ENCODE data around the gene RAB3C.

RAB3C gene

GRCh38 chr5:58653521-58653920, 70.6 kb downstream of the RAB3C start:
- Histone ChIP-seq H3K27ac (no peak overlapping the region), H3K9ac (no peak overlapping the region), H3K4me1 (ENCODE audit: low read depth, poor library complexity, severe bottlenecking) (no peaks in the 10 kb centered on the region), H3K27me3 (ENCODE audit: insufficient read depth, low read depth) (no peaks in the 10 kb centered on the region), H3K4me2 (no peak overlapping the region), H4K20me1 (ENCODE audit: insufficient read depth) (no peaks in the 10 kb centered on the region), H3K4me3 (IDR thresholded peaks at IDR 0.05; ENCODE audit: insufficient read depth, low read depth, low read length) (no peak overlapping the region), H2AFZ (ENCODE audit: low read depth) (no peak overlapping the region), H3K36me3 (ENCODE audit: insufficient read depth) (no peaks in the 10 kb centered on the region), H3K79me2 (ENCODE audit: insufficient read depth, low read depth) (no peaks in the 10 kb centered on the region)
- no peak for TF ChIP-seq CTCF (conservative IDR thresholded peaks at IDR 0.05; ENCODE audit: low read depth, low read length)

- Histone ChIP-seq H3K36me3 (ENCODE audit: insufficient read depth) (no peaks in the 10 kb centered on the region), H3K4me1 (ENCODE audit: low read depth, poor library complexity, severe bottlenecking) (no peaks in the 10 kb centered on the region), H2AFZ (ENCODE audit: low read depth) (no peak overlapping the region), H3K4me3 (IDR thresholded peaks at IDR 0.05; ENCODE audit: insufficient read depth, low read depth, low read length) (no peak overlapping the region), H3K27ac (no peak overlapping the region), H4K20me1 (ENCODE audit: insufficient read depth) (no peaks in the 10 kb centered on the region), H3K27me3 (ENCODE audit: insufficient read depth, low read depth) (no peaks in the 10 kb centered on the region), H3K4me2 (no peak overlapping the region), H3K79me2 (ENCODE audit: insufficient read depth, low read depth) (no peaks in the 10 kb centered on the region), H3K9ac (no peak overlapping the region)
- no peak for TF ChIP-seq CTCF (conservative IDR thresholded peaks at IDR 0.05; ENCODE audit: low read depth, low read length)
Observed at GRCh38 chr5:58666141-58666540, 83.3 kb downstream of the RAB3C start.

- Histone ChIP-seq H3K27me3 (ENCODE audit: insufficient read depth, low read depth) (no peaks in the 10 kb centered on the region), H3K4me3 (IDR thresholded peaks at IDR 0.05; ENCODE audit: insufficient read depth, low read depth, low read length) (no peak overlapping the region), H3K79me2 (ENCODE audit: insufficient read depth, low read depth) (no peaks in the 10 kb centered on the region), H3K4me2 (no peak overlapping the region), H3K27ac (no peak overlapping the region), H2AFZ (ENCODE audit: low read depth) (no peak overlapping the region), H3K4me1 (ENCODE audit: low read depth, poor library complexity, severe bottlenecking) (no peaks in the 10 kb centered on the region), H4K20me1 (ENCODE audit: insufficient read depth) (no peaks in the 10 kb centered on the region), H3K36me3 (ENCODE audit: insufficient read depth) (no peaks in the 10 kb centered on the region), H3K9ac (no peak overlapping the region)
- no peak for TF ChIP-seq CTCF (conservative IDR thresholded peaks at IDR 0.05; ENCODE audit: low read depth, low read length)
Observed at GRCh38 chr5:58666598-58667581, 84.0 kb downstream of the RAB3C start.

GRCh38 chr5:58670582-58670981, 87.7 kb downstream of the RAB3C start:
- H3K27ac ChIP-seq: no peak overlapping the region
- H2AFZ ChIP-seq (ENCODE audit: low read depth): no peak overlapping the region
- H3K4me3 ChIP-seq (IDR thresholded peaks at IDR 0.05; ENCODE audit: insufficient read depth, low read depth, low read length): no peak overlapping the region
- TF ChIP-seq CTCF (conservative IDR thresholded peaks at IDR 0.05; ENCODE audit: low read depth, low read length): no peak
- H3K27me3 ChIP-seq (ENCODE audit: insufficient read depth, low read depth): no peaks in the 10 kb centered on the region
- no peaks in the 10 kb centered on the region for H3K79me2 ChIP-seq (ENCODE audit: insufficient read depth, low read depth)
- no peak overlapping the region for H3K4me2 ChIP-seq
- H3K9ac ChIP-seq: no peak overlapping the region
- no peaks in the 10 kb centered on the region for H4K20me1 ChIP-seq (ENCODE audit: insufficient read depth)
- H3K36me3 ChIP-seq (ENCODE audit: insufficient read depth): no peaks in the 10 kb centered on the region
- no peaks in the 10 kb centered on the region for H3K4me1 ChIP-seq (ENCODE audit: low read depth, poor library complexity, severe bottlenecking)
